SK-N-SH treated with all-trans-retinoic acid at 6 μM for 48 hours (cell line): Measurements from ENCODE around the gene STEAP2.

Source experiments
- ATAC-seq: fragments of 200-7000 bp; cut with Tn5 transposase; 3 replicates; pipeline ENCODE4 v1.9.1; 2020; ENCODE audit warnings: mild to moderate bottlenecking, moderate library complexity
- ARNTL ChIP-seq: fragments of 450-650 bp; formaldehyde crosslinking; IDR thresholded peaks from 2 replicates; pipeline ENCODE4 v1.5.0; 2020; ENCODE audit warnings: low read depth, mild to moderate bottlenecking, moderate library complexity, borderline replicate concordance
- BACH2 ChIP-seq: fragments of 250-450 bp; sonication (Bioruptor Pico); IDR thresholded peaks from 2 replicates; pipeline ENCODE4 v1.9.0; 2021; ENCODE audit warnings: mild to moderate bottlenecking, borderline replicate concordance
- CREB5 ChIP-seq: fragments of 250-450 bp; sonication (Bioruptor Pico); IDR thresholded peaks from 2 replicates; pipeline ENCODE4 v1.5.1; 2020; ENCODE audit warnings: low read depth, mild to moderate bottlenecking, moderate library complexity
- CSDC2 ChIP-seq: fragments of 250-450 bp; sonication (Bioruptor Pico); IDR thresholded peaks from 2 replicates; pipeline ENCODE4 v1.5.0; 2020; ENCODE audit warnings: mild to moderate bottlenecking, moderate library complexity
- CSRNP3 ChIP-seq: fragments of 250-450 bp; sonication (Bioruptor Pico); IDR thresholded peaks from 2 replicates; pipeline ENCODE4 v1.5.1; 2021; ENCODE audit warnings: mild to moderate bottlenecking, moderate library complexity
- ESRRG ChIP-seq: fragments of 250-450 bp; sonication (Bioruptor Pico); IDR thresholded peaks from 2 replicates; pipeline ENCODE4 v1.6.1; 2021; ENCODE audit warnings: mild to moderate bottlenecking
- GLIS3 ChIP-seq: fragments of 250-450 bp; sonication (Bioruptor Pico); IDR thresholded peaks from 2 replicates; pipeline ENCODE4 v1.5.0; 2020; ENCODE audit warnings: mild to moderate bottlenecking, moderate library complexity
- ISL1 ChIP-seq: fragments of 250-450 bp; sonication (Bioruptor Pico); IDR thresholded peaks from 2 replicates; pipeline ENCODE4 v2.1.2; 2022; ENCODE audit warnings: mild to moderate bottlenecking, moderate library complexity
- OSR1 ChIP-seq: fragments of 250-450 bp; sonication (Bioruptor Pico); IDR thresholded peaks from 2 replicates; pipeline ENCODE4 v1.8.0; 2022; ENCODE audit warnings: moderate library complexity, mild to moderate bottlenecking, inconsistent platforms
- PATZ1 ChIP-seq: fragments of 250-450 bp; sonication (Bioruptor Pico); IDR thresholded peaks from 2 replicates; pipeline ENCODE4 v1.8.0; 2020; ENCODE audit warnings: mild to moderate bottlenecking, moderate library complexity, borderline replicate concordance
- POU6F1 ChIP-seq: fragments of 250-450 bp; sonication (Bioruptor Pico); IDR thresholded peaks from 2 replicates; pipeline ENCODE4 v1.8.0; 2021; ENCODE audit warnings: low read depth, mild to moderate bottlenecking, moderate library complexity, borderline replicate concordance
- PPARA ChIP-seq: fragments of 250-450 bp; sonication (Bioruptor Pico); IDR thresholded peaks from 2 replicates; pipeline ENCODE4 v1.5.0; 2020; ENCODE audit warnings: mild to moderate bottlenecking, borderline replicate concordance
- RARB ChIP-seq: fragments of 250-450 bp; sonication (Bioruptor Pico); IDR thresholded peaks from 2 replicates; pipeline ENCODE4 v1.8.0; 2021; ENCODE audit warnings: mild to moderate bottlenecking, moderate library complexity
- TCF4 ChIP-seq: fragments of 250-450 bp; sonication (Bioruptor Pico); IDR thresholded peaks from 2 replicates; pipeline ENCODE4 v1.8.0; 2021; ENCODE audit warnings: mild to moderate bottlenecking, moderate library complexity, borderline replicate concordance
- TOX ChIP-seq: fragments of 250-450 bp; sonication (Bioruptor Pico); IDR thresholded peaks from 2 replicates; pipeline ENCODE4 v1.8.0; 2021; ENCODE audit warnings: mild to moderate bottlenecking, moderate library complexity, borderline replicate concordance
- ZC3H10 ChIP-seq: fragments of 250-450 bp; sonication (Bioruptor Pico); IDR thresholded peaks from 2 replicates; pipeline ENCODE4 v1.5.1; 2021; ENCODE audit warnings: mild to moderate bottlenecking, moderate library complexity
- ZFP3 ChIP-seq: fragments of 250-450 bp; sonication (Bioruptor Pico); IDR thresholded peaks from 2 replicates; pipeline ENCODE4 v1.5.0; 2020; ENCODE audit warnings: mild to moderate bottlenecking, moderate library complexity
- ZFP30 ChIP-seq: fragments of 450-650 bp; formaldehyde crosslinking; IDR thresholded peaks from 2 replicates; pipeline ENCODE4 v1.5.0; 2022; ENCODE audit warnings: mild to moderate bottlenecking, moderate library complexity
- ZNF565 ChIP-seq: fragments of 450-650 bp; formaldehyde crosslinking; conservative IDR thresholded peaks from 2 replicates; pipeline ENCODE4 v1.5.0; 2020; ENCODE audit warnings: low read depth, mild to moderate bottlenecking, moderate library complexity
- ZNF8 ChIP-seq: fragments of 450-650 bp; formaldehyde crosslinking; IDR thresholded peaks from 2 replicates; pipeline ENCODE4 v1.5.0; 2020; ENCODE audit warnings: mild to moderate bottlenecking, moderate library complexity

STEAP2 gene

GRCh38 chr7:90209776-90210175 is 1.8 kb upstream of the STEAP2 start (continued):
- no peak for TF ChIP-seq POU6F1 (CRISPR knock-in tag)

- no peak for ATAC-seq
- TF ChIP-seq ZC3H10 (CRISPR knock-in tag) (no peak), CSRNP3 (no peak), RARB (CRISPR knock-in tag) (no peak), ZFP3 (CRISPR knock-in tag) (no peak), GLIS3 (no peak), BACH2 (CRISPR knock-in tag) (no peak)
Measured at GRCh38 chr7:90210475-90210874, 1.1 kb upstream of the STEAP2 start.

- peak; percentile 5 for ATAC-seq
- no peak for TF ChIP-seq PATZ1 (CRISPR knock-in tag)
- no peak for TF ChIP-seq PPARA (CRISPR knock-in tag)
- no peak for TF ChIP-seq POU6F1 (CRISPR knock-in tag)
- TF ChIP-seq CSDC2 (CRISPR knock-in tag) = no peak
- TF ChIP-seq BACH2 (CRISPR knock-in tag) = no peak
Measured at GRCh38 chr7:90210981-90211380, 559 bp upstream of the STEAP2 start.

- TF ChIP-seq ARNTL (CRISPR knock-in tag) = no peak
- TF ChIP-seq CREB5 (CRISPR knock-in tag) = no peak
- no peak for TF ChIP-seq ZFP30 (CRISPR knock-in tag)
- TF ChIP-seq PATZ1 (CRISPR knock-in tag) = no peak
- no peak for TF ChIP-seq TOX
- TF ChIP-seq ISL1 (CRISPR knock-in tag) = no peak
- no peak for TF ChIP-seq CSRNP3
- no peak for TF ChIP-seq ZFP3 (CRISPR knock-in tag)
- TF ChIP-seq ZC3H10 (CRISPR knock-in tag) = no peak
- no peak for TF ChIP-seq OSR1
- no peak for TF ChIP-seq ZNF8 (CRISPR knock-in tag)
- no peak for TF ChIP-seq BACH2 (CRISPR knock-in tag)
- no peak for TF ChIP-seq ZNF565 (CRISPR knock-in tag)
- no peak for TF ChIP-seq RARB (CRISPR knock-in tag)
- no peak for TF ChIP-seq ESRRG (CRISPR knock-in tag)
- TF ChIP-seq TCF4 (CRISPR knock-in tag) = no peak
- TF ChIP-seq, all 23 proteins: peak for 0
- no peak; the same call in 2 of the 3 replicates for ATAC-seq
Measured at GRCh38 chr7:90212149-90212495, 582 bp downstream of the STEAP2 start.
